AG10803 (cell line): ENCODE measurements around the gene STS.

Source experiments
- DNase-seq: peaks from one replicate; pipeline ENCODE4 v3.0.0; 2010; ENCODE audit warnings: low read depth
- H3K4me3 ChIP-seq: 2 replicates; pipeline ENCODE4 v1.5.1; 2011; ENCODE audit warnings: mild to moderate bottlenecking, low read length, control low read depth
- TF ChIP-seq, protein P1 (sequence below): conservative IDR thresholded peaks from 2 replicates; pipeline ENCODE4 v1.5.1; 2011; ENCODE audit warnings: mild to moderate bottlenecking, low read length, control low read depth, inconsistent platforms

STS gene

GRCh38 chrX:7179446-7179845 lies 31.9 kb downstream of the STS start:
- TF ChIP-seq, protein P1, sequence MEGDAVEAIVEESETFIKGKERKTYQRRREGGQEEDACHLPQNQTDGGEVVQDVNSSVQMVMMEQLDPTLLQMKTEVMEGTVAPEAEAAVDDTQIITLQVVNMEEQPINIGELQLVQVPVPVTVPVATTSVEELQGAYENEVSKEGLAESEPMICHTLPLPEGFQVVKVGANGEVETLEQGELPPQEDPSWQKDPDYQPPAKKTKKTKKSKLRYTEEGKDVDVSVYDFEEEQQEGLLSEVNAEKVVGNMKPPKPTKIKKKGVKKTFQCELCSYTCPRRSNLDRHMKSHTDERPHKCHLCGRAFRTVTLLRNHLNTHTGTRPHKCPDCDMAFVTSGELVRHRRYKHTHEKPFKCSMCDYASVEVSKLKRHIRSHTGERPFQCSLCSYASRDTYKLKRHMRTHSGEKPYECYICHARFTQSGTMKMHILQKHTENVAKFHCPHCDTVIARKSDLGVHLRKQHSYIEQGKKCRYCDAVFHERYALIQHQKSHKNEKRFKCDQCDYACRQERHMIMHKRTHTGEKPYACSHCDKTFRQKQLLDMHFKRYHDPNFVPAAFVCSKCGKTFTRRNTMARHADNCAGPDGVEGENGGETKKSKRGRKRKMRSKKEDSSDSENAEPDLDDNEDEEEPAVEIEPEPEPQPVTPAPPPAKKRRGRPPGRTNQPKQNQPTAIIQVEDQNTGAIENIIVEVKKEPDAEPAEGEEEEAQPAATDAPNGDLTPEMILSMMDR = no peak
- no peak overlapping the region for H3K4me3 ChIP-seq
- DNase-seq = no peak

DNA sequence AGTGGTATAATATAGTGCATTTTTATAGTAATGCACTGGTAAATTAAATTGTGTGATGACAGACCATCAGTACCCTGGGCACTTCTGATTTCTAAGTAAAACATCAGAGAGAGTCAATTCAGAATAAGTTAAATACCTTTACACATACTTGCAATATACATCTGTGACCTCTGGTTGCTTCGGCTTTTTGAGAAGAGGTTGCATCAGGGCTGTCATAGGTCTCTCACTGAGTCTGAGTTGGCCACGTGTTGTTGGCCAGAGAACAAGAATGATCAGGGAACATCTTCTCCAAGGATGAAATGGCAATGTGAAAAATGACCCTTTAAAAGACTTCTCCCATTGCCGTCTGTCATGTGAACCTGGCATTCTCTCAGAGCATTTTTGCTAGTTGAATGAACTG lies 37.3 kb downstream of the STS start:
- peak; percentile 27 for DNase-seq
- no peak overlapping the region for H3K4me3 ChIP-seq
- TF ChIP-seq, protein P1 = no peak

DNA sequence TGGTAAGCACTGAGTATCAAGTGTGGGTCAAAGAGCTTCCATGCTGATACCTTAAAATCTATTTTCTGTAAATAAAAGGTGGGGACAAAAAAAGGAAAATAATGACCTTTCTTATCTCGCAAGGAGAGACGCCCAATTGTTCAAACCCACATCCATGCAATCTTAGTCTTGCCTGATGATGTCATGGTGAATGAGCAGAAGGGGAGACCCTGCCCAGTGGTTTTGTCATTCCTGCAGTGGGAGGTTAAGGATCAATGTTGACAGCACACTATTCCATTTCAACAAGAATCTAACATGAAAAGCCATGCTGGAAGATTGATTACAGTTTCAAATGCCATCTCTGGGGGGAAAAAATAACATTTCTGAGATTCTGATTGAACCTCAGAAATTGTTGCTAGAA lies 41.2 kb downstream of the STS start:
- H3K4me3 ChIP-seq = no peak overlapping the region
- TF ChIP-seq, protein P1 = no peak
- DNase-seq = no peak

DNA sequence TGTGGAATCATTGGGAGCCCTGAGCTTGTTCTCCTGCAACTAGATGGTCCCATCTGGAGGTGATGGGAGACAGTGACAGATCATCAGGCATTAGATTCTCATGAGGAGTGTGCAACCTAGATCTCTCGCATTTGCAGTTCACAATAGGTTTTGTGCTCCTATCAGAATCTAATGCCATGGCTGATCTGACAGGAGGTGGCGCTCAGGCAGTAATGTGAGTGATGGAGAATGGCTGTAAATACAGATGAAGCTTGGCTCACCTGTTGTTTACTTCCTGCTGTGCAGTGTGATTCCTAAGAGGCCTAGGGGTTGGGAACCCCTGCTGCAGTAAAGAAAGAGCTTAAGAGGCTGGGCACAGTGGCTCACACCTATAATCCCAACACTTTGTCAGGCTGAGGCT lies 42.6 kb downstream of the STS start:
- no peak overlapping the region for H3K4me3 ChIP-seq
- TF ChIP-seq, protein P1 = no peak
- no peak for DNase-seq

- no peak overlapping the region for H3K4me3 ChIP-seq
- no peak for DNase-seq
- TF ChIP-seq, protein P1 = no peak; the same call in 1 of the 2 replicates
These were observed 44.2 kb downstream of the STS start for GRCh38 chrX:7191681-7192110.

DNA sequence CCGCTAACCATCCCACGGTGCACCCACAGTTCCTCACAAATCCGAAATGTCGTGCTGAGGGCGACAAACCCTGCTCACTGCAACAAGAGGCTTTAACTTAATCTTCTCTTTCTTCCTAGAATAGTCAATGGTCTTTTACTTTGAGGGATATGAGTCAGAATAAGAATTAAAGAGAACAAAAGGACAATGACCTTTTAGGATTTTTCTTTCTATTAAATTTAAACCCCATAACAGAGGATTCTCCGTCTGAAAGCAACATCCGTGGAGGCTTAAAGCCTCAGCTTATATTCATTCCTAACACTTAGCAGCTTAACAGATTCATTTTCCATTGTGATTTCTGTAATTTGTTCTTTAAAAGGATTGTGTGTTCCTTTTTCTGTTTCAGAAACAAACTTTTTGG lies 45.4 kb downstream of the STS start:
- DNase-seq = no peak
- H3K4me3 ChIP-seq = no peak overlapping the region
- TF ChIP-seq, protein P1 = no peak

GRCh38 chrX:7194606-7195005 lies 47.1 kb downstream of the STS start:
- no peak for DNase-seq
- TF ChIP-seq, protein P1 = no peak

More at GRCh38 chrX:7194606-7195005, 47.1 kb downstream of the STS start:
- no peak overlapping the region for H3K4me3 ChIP-seq
